GM19025 (cell line): ENCODE results near the gene ACTR1A.

Source experiments
- ATAC-seq: cut with Tn5 transposase; IDR thresholded peaks from one replicate; pipeline ENCODE4 v1.9.1; 2021; ENCODE audit warnings: mild to moderate bottlenecking, low read depth, moderate library complexity; ENCODE audit not compliant: unreplicated experiment

ACTR1A gene

DNA sequence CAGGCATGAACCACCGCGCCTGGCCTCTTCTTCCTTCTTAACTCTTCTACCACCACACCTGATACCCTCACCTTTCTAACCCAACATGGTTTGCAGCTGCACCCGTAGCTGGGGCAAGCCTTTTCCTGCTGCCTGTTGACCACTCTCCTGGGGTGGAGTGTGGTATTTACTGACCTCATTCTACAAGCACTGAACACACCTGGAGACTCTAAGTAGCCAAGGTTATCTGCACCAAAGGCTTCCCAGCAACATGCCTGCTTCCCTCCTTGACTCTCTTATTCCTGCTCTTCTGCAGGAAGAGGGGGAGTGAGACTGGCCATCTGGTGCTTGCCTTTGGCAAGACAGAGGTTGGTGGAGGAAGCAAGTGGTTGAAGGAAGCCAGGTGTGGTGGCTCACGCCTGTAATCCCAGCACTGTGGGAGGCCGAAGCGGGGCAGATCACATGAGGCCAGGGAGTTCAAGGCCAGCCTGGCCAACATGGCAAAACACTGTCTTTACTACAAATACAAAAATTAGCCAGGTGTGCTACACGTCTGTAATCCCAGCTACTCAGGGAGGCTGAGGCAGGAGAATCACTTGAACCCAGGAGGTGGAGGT is 10.1 kb downstream of the ACTR1A start:
- no peak for ATAC-seq

DNA sequence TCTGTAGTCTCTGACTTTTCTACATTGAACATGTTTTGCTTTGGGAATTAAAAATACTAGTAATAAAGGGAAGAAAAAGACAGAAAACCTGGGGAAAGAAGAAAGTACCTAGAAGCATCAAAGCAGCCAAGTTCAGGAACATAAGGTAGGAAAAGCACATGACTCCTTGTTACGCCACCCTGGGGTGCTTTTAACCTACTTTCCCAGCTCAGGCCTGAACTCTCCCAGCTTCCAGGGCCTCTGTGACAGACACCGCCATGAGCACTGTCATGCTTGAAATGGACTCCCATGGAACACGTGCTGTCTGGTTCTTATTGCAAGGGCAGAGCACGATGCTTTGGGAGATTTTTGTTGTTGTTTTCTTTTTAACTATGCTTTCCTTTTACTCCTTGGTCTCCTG is 11.4 kb downstream of the ACTR1A start:
- ATAC-seq: no peak

DNA sequence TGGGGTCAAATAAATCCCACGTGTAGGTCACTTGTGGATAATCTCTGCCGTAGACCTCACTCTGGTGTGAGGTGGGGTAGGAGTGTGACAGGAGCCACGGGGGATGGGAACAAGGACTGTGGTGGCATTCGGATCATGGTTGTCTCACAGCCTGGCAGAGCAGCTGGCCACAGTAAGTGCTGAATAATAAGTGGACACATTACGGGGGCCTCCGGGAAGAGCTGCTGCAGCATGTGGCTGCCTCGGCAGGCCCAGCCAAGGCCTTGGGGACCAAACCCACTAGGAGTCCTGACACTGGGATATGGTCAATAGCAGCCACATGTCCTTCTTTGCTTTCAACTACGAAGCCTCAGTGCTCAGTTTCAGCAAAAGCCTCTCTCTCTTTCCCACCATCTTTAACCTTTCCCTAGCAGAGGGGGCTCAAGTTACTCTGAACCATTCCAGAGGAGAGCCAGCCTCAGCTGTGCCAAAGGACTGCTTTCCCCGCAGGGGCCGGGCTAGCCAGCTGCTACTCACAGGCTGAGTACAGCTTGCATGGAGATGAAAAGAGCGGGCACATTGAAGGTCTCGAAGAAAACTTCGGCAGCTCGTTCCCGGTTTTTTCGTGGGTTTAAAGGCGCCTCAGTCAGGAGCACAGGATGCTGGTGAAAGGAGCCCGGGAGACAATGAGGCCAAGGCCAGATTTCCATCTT is 17.3 kb downstream of the ACTR1A start:
- ATAC-seq: no peak

GRCh38 chr10:102484021-102484420 is 18.5 kb downstream of the ACTR1A start:
- ATAC-seq: no peak

GRCh38 chr10:102480396-102480795 is 22.1 kb downstream of the ACTR1A start:
- no peak for ATAC-seq

GRCh38 chr10:102479651-102480050 is 22.9 kb downstream of the ACTR1A start:
- no peak for ATAC-seq

GRCh38 chr10:102476466-102477141 is 25.9 kb downstream of the ACTR1A start:
- ATAC-seq: no peak

GRCh38 chr10:102475451-102476040 is 27.0 kb downstream of the ACTR1A start:
- no peak for ATAC-seq

DNA sequence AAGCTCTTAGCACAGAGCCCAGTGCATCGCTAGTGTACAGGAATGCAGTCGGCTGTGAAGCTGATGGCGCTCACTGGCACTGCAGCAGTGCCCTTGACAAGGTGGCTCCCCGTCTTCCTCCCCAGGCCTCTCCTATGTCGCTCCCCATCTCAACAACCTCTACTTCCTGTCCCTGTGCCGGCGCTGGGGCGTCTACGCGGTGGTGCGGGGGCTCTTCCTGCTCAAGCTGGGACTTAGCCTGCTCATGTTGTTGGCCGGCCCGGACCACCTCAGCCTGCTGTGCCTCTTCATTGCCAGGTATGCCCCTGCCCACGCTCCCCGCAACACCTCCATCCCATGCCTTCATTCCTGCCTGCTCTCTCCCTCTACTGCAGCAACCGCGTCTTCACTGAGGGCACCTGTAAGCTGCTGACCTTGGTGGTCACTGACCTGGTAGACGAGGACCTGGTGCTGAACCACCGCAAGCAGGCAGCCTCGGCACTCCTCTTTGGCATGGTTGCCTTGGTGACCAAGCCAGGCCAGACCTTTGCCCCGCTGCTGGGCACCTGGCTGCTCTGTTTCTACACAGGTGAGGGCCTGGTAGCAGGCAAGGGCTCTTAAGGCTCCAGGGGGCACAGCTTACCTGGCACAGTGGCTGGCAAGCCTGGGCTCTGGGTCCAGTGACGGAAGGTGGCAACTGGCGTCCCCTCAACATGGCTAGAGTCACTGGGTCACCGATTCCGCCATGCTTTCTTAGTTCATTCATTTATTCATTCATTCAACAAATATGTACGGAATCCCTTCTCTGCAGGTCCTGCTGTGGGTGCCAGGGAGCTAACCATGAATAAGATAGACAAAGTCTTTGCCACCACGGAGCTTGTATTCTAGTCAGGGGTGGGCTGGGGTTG is 28.8 kb downstream of the ACTR1A start:
- ATAC-seq: no peak

DNA sequence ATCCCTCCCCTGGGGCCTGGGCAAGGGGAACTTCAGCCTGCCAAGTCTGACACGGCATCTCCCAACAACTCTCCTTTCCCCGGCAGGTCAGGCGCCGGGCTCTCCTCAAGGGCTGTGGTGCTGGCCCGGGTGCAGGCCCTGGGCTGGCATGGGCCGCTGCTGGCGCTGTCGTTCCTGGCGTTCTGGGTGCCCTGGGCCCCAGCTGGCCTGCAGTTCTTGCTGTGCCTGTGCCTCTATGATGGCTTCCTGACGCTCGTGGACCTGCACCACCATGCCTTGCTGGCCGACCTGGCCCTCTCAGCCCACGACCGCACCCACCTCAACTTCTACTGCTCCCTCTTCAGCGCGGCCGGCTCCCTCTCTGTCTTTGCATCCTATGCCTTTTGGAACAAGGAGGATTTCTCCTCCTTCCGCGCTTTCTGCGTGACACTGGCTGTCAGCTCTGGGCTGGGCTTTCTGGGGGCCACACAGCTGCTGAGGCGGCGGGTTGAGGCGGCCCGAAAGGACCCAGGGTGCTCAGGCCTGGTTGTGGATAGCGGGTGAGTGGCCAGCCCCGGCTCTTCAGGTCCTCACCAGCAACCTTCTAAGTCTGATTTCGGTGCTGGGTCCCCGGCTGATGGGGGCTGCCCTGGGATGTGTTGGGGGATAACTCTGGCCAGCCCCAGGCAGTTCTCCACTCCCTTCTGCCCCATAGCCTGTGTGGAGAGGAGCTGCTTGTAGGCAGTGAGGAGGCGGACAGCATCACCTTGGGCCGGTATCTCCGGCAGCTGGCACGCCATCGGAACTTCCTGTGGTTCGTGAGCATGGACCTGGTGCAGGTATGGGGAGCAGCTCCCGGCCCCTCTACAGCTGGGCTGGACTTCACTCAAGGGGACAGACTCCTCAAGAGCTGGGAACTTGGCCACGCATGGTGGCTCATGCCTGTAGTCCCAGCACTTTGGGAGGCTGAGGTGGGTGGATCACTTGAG is 31.6 kb downstream of the ACTR1A start:
- ATAC-seq: no peak

DNA sequence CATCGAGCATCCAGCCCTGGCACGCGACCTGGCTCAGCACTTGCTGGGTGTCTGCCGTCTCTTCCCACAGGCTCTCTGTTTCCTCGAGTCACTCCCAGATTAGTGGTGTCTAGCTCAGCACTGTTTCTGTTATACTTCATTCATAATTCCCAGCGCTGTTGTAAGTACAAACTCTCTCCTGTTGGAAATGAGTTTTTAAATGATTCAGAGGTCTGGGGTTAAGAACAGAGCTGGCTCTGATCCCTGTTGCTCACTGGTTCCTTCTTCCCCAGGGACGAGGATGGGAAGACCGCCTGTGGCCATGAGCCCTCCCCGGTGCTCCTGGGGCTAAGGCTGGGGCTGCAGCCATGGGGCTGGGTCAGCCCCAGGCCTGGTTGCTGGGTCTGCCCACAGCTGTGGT is 33.8 kb downstream of the ACTR1A start:
- no peak for ATAC-seq

GRCh38 chr10:102467971-102468438 is 34.5 kb downstream of the ACTR1A start:
- no peak for ATAC-seq

GRCh38 chr10:102467318-102467717 is 35.2 kb downstream of the ACTR1A start:
- ATAC-seq: no peak

GRCh38 chr10:102465466-102465865 is 37.0 kb downstream of the ACTR1A start:
- no peak for ATAC-seq

DNA sequence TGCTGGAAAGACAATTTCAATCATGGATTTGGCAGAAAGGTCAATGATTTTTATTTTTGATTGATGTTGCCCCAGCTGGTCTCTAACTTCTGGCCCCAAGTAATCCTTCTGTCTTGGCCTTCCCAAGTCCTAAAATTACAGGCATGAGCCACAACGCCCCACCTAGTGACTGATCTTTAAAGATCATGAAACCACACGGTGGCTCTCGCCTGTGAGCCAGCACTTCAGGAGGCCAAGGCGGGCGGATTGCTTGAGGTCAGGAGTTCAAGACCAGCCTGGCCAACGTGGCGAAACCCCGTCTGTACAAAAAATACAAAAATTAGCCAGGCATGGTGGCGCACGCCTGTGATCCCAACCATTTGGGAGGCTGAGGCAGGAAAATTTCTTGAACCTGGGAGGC is 38.5 kb downstream of the ACTR1A start:
- no peak for ATAC-seq

- no peak for ATAC-seq
Observed at GRCh38 chr10:102462512-102463054, 39.9 kb downstream of the ACTR1A start.

- ATAC-seq: peak; percentile 88
Observed at GRCh38 chr10:102461187-102462054, 41.1 kb downstream of the ACTR1A start.

- ATAC-seq: peak; percentile 37
Observed at GRCh38 chr10:102460836-102461186, 41.7 kb downstream of the ACTR1A start.
